ENCODE results near the gene ARHGEF2. TPM values are rescaled to one million over a fixed set of nuclear protein-coding genes. Genes with fewer than 3 reads are reported as not detected.
A peak's percentile ranks its signal among the peaks of the same experiment; 100 is the strongest.

ARHGEF2 gene
- total and polyA plus RNA-seq, 2 donors (not counting 1 experiment from before 2014, with no cell fraction given) = 103 to 276 TPM

DNA sequence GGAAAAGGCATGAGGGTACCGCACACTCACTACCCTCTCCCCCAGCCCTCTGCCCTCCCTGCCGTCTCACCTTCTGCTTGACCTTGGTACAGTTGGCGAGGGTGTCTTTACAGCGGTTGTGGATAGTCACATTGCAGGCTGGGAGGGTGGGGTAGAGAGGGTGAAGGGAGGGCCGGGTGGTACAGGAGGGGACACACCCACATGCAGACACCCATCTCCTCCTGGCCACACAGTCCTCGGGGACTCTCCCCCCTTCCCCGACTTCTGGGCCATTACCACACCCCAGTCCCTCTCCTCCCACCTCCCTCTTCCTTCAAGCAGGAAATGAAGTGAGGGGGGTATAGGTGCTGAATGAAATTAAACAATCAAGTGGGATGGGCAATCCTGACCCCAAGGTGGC is 11.6 kb downstream of the ARHGEF2 start:
- no peak overlapping the region for H3K9ac ChIP-seq (ENCODE audit: insufficient read depth, low read length)

DNA sequence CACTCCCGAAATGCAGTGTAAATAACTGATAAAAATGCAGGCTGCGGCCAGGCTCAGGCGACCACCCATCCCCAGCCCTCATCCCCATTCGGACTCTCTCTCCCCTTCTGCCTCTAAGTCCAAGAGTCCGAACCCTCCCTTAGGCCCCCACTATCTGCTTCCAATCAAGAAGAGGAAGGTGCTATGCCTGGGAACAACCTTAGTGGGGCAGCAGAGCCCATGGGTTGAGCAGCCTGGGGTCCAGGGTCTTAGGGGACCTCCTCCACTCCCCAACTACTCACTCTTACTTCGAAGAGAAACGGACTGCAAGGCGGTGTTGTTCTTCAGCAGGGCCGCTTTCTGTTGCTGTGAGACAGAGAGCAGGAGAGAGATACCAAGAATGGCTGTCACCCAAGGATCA is 12.2 kb downstream of the ARHGEF2 start:
- no peak overlapping the region for H3K4me3 ChIP-seq (replicated peaks in 1 of 4; ENCODE audit: control extremely low read depth in 1 of 4, insufficient read depth in 1 of 4, low read depth in 3 of 4, low read length in 4 of 4)
- no peak for TF ChIP-seq EZH2 (IDR thresholded peaks at IDR 0.05; ENCODE audit: low read length, missing control alignments)
- TF ChIP-seq, protein P1, sequence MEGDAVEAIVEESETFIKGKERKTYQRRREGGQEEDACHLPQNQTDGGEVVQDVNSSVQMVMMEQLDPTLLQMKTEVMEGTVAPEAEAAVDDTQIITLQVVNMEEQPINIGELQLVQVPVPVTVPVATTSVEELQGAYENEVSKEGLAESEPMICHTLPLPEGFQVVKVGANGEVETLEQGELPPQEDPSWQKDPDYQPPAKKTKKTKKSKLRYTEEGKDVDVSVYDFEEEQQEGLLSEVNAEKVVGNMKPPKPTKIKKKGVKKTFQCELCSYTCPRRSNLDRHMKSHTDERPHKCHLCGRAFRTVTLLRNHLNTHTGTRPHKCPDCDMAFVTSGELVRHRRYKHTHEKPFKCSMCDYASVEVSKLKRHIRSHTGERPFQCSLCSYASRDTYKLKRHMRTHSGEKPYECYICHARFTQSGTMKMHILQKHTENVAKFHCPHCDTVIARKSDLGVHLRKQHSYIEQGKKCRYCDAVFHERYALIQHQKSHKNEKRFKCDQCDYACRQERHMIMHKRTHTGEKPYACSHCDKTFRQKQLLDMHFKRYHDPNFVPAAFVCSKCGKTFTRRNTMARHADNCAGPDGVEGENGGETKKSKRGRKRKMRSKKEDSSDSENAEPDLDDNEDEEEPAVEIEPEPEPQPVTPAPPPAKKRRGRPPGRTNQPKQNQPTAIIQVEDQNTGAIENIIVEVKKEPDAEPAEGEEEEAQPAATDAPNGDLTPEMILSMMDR (conservative IDR thresholded peaks at IDR 0.05 in 1 of 2, IDR thresholded peaks at IDR 0.05 in 1 of 2; ENCODE audit: low read depth in 1 of 2, low read length in 2 of 2) = peak; percentile 27 to 38
- H3K4me1 ChIP-seq (ENCODE audit: control insufficient read depth, extremely low read depth, insufficient read depth, low read length) = peaks cover 56% of the 10 kb centered on the region
- no peak overlapping the region for H2AFZ ChIP-seq (ENCODE audit: low read length)
- no peak overlapping the region for H3K4me2 ChIP-seq (ENCODE audit: extremely low read depth, insufficient read depth, low read length)
- H3K9ac ChIP-seq (ENCODE audit: insufficient read depth, low read length) = no peak overlapping the region
- no peaks in the 10 kb centered on the region for H3K9me3 ChIP-seq (ENCODE audit: control insufficient read depth, insufficient read depth, low read depth, low read length)
- peaks cover 46% of the 10 kb centered on the region for H3K36me3 ChIP-seq (ENCODE audit: control insufficient read depth, insufficient read depth, low read length)
- no peaks in the 10 kb centered on the region for H3K27me3 ChIP-seq (ENCODE audit: control insufficient read depth, insufficient read depth, low read length)
- no peak overlapping the region for H3K27ac ChIP-seq (ENCODE audit: insufficient read depth, low read length)
- peaks cover 53% of the 10 kb centered on the region for H3K79me2 ChIP-seq (ENCODE audit: control insufficient read depth, insufficient read depth, low read length)
- H4K20me1 ChIP-seq (ENCODE audit: control insufficient read depth, extremely low read depth, insufficient read depth, low read length) = no peaks in the 10 kb centered on the region
- no peak for DNase-seq (ENCODE audit: low read depth in 2 of 2)

More for the DNA sequence above, 11.6 kb downstream of the ARHGEF2 start:
- Histone ChIP-seq H3K4me3 (replicated peaks in 1 of 4; ENCODE audit: control extremely low read depth in 1 of 4, insufficient read depth in 1 of 4, low read depth in 3 of 4, low read length in 4 of 4) (no peak overlapping the region), H2AFZ (ENCODE audit: low read length) (no peak overlapping the region), H3K36me3 (ENCODE audit: control insufficient read depth, insufficient read depth, low read length) (peaks cover 41% of the 10 kb centered on the region), H3K4me1 (ENCODE audit: control insufficient read depth, extremely low read depth, insufficient read depth, low read length) (peaks cover 52% of the 10 kb centered on the region), H3K27ac (ENCODE audit: insufficient read depth, low read length) (peak overlapping the region; percentile 2), H3K4me2 (ENCODE audit: extremely low read depth, insufficient read depth, low read length) (no peak overlapping the region), H3K27me3 (ENCODE audit: control insufficient read depth, insufficient read depth, low read length) (no peaks in the 10 kb centered on the region), H3K9me3 (ENCODE audit: control insufficient read depth, insufficient read depth, low read depth, low read length) (no peaks in the 10 kb centered on the region), H4K20me1 (ENCODE audit: control insufficient read depth, extremely low read depth, insufficient read depth, low read length) (no peaks in the 10 kb centered on the region), H3K79me2 (ENCODE audit: control insufficient read depth, insufficient read depth, low read length) (peaks cover 56% of the 10 kb centered on the region)
- TF ChIP-seq, protein P1 (conservative IDR thresholded peaks at IDR 0.05 in 1 of 2, IDR thresholded peaks at IDR 0.05 in 1 of 2; ENCODE audit: low read depth in 1 of 2, low read length in 2 of 2) = no peak
- TF ChIP-seq EZH2 (IDR thresholded peaks at IDR 0.05; ENCODE audit: low read length, missing control alignments) = no peak
- no peak for DNase-seq (ENCODE audit: low read depth in 2 of 2)

DNA sequence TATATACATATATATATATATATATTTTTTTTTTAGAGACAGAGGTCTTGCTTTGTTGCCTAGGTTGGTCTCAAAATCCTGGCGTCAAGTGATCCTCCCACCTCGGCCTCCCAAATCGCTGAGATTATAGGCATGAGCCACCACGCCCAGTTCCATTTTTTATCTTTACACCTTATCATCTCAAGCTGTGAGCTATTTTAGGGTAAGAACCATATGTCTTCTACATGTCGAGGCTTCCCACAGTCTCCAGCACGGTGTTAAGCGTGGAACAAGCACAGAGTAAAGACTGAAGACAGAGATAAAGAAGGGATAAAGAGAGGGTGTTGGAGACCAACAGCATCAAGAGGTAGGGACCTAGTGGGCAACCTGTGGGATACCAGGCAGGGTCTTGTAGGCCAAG is 14.2 kb downstream of the ARHGEF2 start:
- no peak overlapping the region for H2AFZ ChIP-seq (ENCODE audit: low read length)
- peaks cover 39% of the 10 kb centered on the region for H3K4me1 ChIP-seq (ENCODE audit: control insufficient read depth, extremely low read depth, insufficient read depth, low read length)
- no peaks in the 10 kb centered on the region for H3K9me3 ChIP-seq (ENCODE audit: control insufficient read depth, insufficient read depth, low read depth, low read length)
- no peak overlapping the region for H3K4me2 ChIP-seq (ENCODE audit: extremely low read depth, insufficient read depth, low read length)
- no peak overlapping the region for H3K27ac ChIP-seq (ENCODE audit: insufficient read depth, low read length)
- no peak for DNase-seq (ENCODE audit: low read depth in 2 of 2)
- H4K20me1 ChIP-seq (ENCODE audit: control insufficient read depth, extremely low read depth, insufficient read depth, low read length) = no peaks in the 10 kb centered on the region
- H3K27me3 ChIP-seq (ENCODE audit: control insufficient read depth, insufficient read depth, low read length) = no peaks in the 10 kb centered on the region
- no peak for TF ChIP-seq EZH2 (IDR thresholded peaks at IDR 0.05; ENCODE audit: low read length, missing control alignments)
- TF ChIP-seq, protein P1 (conservative IDR thresholded peaks at IDR 0.05 in 1 of 2, IDR thresholded peaks at IDR 0.05 in 1 of 2; ENCODE audit: low read depth in 1 of 2, low read length in 2 of 2) = no peak
- H3K36me3 ChIP-seq (ENCODE audit: control insufficient read depth, insufficient read depth, low read length) = peaks cover 47% of the 10 kb centered on the region
- H3K4me3 ChIP-seq (replicated peaks in 1 of 4; ENCODE audit: control extremely low read depth in 1 of 4, insufficient read depth in 1 of 4, low read depth in 3 of 4, low read length in 4 of 4) = no peak overlapping the region
- H3K9ac ChIP-seq (ENCODE audit: insufficient read depth, low read length) = no peak overlapping the region
- peaks cover 38% of the 10 kb centered on the region for H3K79me2 ChIP-seq (ENCODE audit: control insufficient read depth, insufficient read depth, low read length)

Measured in fibroblast of lung (primary cell).